HCT116 (cell line): Measurements from ENCODE around the gene SERGEF. TPM values are rescaled to one million over a fixed set of nuclear protein-coding genes. Genes with fewer than 3 reads are reported as not detected.

Experiments
- ATAC-seq: fragments of 200-7000 bp; cut with Tn5 transposase; 2 replicates; pipeline ENCODE4 v1.9.1; 2020; ENCODE audit warnings: mild to moderate bottlenecking, moderate library complexity
- BruUV-seq: library from RNA; stranded (reverse); fragments of 400-500 nt; replicated peaks from 2 replicates; lab custom pipeline; 2021; lab: Mats Ljungman, UMichigan
- CTCF ChIA-PET: fragments of 300-600 bp; sonication (Branson Sonifier 250); formaldehyde crosslinking; loops from one replicate; lab custom pipeline; 2021; ENCODE audit warnings: antibody characterized with exemption; lab: Charles Lee
- POLR2A ChIA-PET: fragments of 300-600, 350-600 bp; sonication (Branson Sonifier 250); formaldehyde crosslinking; loops from one replicate; lab custom pipeline; 2021; ENCODE audit warnings: antibody characterized with exemption; lab: Charles Lee
- RAD21 ChIA-PET, 2 experiments: fragments of 300-600 bp; sonication (Branson Sonifier 250); formaldehyde crosslinking; loops; one replicate each; lab custom pipeline; 2023; ENCODE audit warnings: low total read pairs in 2 of 2; ENCODE audit not compliant: uncharacterized antibody in 2 of 2, unreplicated experiment in 2 of 2, low non-redundant PET in 1 of 2; lab: Charles Lee
- DNase-seq: peaks from one replicate; pipeline ENCODE4 v3.0.0-alpha.2; 2010; ENCODE audit warnings: low read depth, low spot score
- H2AFZ ChIP-seq: fragments of 200-600 bp; shearing (Covaris generic), sonication (generic); 2 replicates; pipeline ENCODE4 v1.6.1; 2017; ENCODE audit warnings: low read depth, mixed run types, mixed read lengths, antibody characterized with exemption, low read length; ENCODE audit not compliant: poor library complexity, severe bottlenecking
- H3K27ac ChIP-seq: 2 replicates; pipeline ENCODE4 v1.5.1; 2012; ENCODE audit warnings: low read depth, low read length
- H3K27me3 ChIP-seq: fragments of 200-600 bp; sonication (generic); 2 replicates; pipeline ENCODE4 v1.6.1; 2016; ENCODE audit warnings: mixed run types, low read length, mixed read lengths; ENCODE audit not compliant: insufficient read depth
- H3K36me3 ChIP-seq, 2 experiments: fragments of 200-500 bp in 1 of 2; fragments of 200-600 bp in 1 of 2; sonication (Bioruptor generic) in 1 of 2; sonication (generic) in 1 of 2; 2 replicates each; pipeline versions ENCODE4 v1.5.1 to v1.6.1; 2014 to 2016; ENCODE audit warnings: low read length in 2 of 2, inconsistent platforms in 1 of 2, mixed read lengths in 1 of 2, mixed run types in 1 of 2; ENCODE audit not compliant: insufficient read depth in 2 of 2, control insufficient read depth in 1 of 2
- H3K4me1 ChIP-seq, 2 experiments: fragments of 200-600 bp in 1 of 2; sonication (generic) in 1 of 2; 2 replicates each; pipeline versions ENCODE4 v1.5.1 to v1.6.1; 2012 to 2017; ENCODE audit warnings: low read length in 2 of 2, inconsistent platforms in 1 of 2, mild to moderate bottlenecking in 1 of 2, mixed read lengths in 1 of 2, mixed run types in 1 of 2, moderate library complexity in 1 of 2; ENCODE audit not compliant: insufficient read depth in 2 of 2, control insufficient read depth in 1 of 2
- H3K4me2 ChIP-seq: fragments of 200-600 bp; sonication (generic); 2 replicates; pipeline ENCODE4 v1.6.1; 2017; ENCODE audit warnings: mixed run types, low read length, mixed read lengths
- H3K4me3 ChIP-seq, 2 experiments: fragments of 200-600 bp in 1 of 2; sonication (generic) in 1 of 2; replicated peaks in 1 of 2; 2 replicates each; pipeline ENCODE4 v1.5.1; 2011 to 2016; ENCODE audit warnings: low read length in 2 of 2, control low read depth in 1 of 2, low read depth in 1 of 2, mild to moderate bottlenecking in 1 of 2, mixed read lengths in 1 of 2, mixed run types in 1 of 2
- H3K79me2 ChIP-seq: fragments of 200-600 bp; sonication (generic); 2 replicates; pipeline ENCODE4 v1.6.1; 2017; ENCODE audit warnings: mild to moderate bottlenecking, mixed run types, low read length, moderate library complexity, mixed read lengths; ENCODE audit not compliant: insufficient read depth
- H3K9ac ChIP-seq: fragments of 200-600 bp; sonication (generic); 2 replicates; pipeline ENCODE4 v1.6.1; 2016; ENCODE audit warnings: low read length, mixed read lengths
- H3K9me2 ChIP-seq: fragments of 200-600 bp; sonication (generic), shearing (Covaris generic); 2 replicates; pipeline ENCODE4 v1.6.1; 2017; ENCODE audit warnings: mixed run types, mild to moderate bottlenecking, moderate library complexity; ENCODE audit not compliant: insufficient read depth
- H3K9me3 ChIP-seq, 2 experiments: fragments of 200-500 bp in 1 of 2; fragments of 200-600 bp in 1 of 2; sonication (Bioruptor generic) in 1 of 2; sonication (generic) in 1 of 2; 2 replicates each; pipeline ENCODE4 v1.6.1; 2014 to 2017; ENCODE audit warnings: low read length in 2 of 2, mixed read lengths in 2 of 2, inconsistent platforms in 1 of 2, low read depth in 1 of 2, mild to moderate bottlenecking in 1 of 2, mixed run types in 1 of 2, moderate library complexity in 1 of 2; ENCODE audit not compliant: control insufficient read depth in 1 of 2, insufficient read depth in 1 of 2
- H4K20me1 ChIP-seq: fragments of 200-600 bp; sonication (generic), shearing (Covaris generic); 2 replicates; pipeline ENCODE4 v1.6.1; 2017; ENCODE audit warnings: mixed run types, mild to moderate bottlenecking, moderate library complexity; ENCODE audit not compliant: insufficient read depth
- CBX3 ChIP-seq: IDR thresholded peaks from 2 replicates; pipeline ENCODE4 v1.6.1; 2012; ENCODE audit warnings: low read depth
- EGR1 ChIP-seq: IDR thresholded peaks from 2 replicates; pipeline ENCODE4 v1.6.1; 2012; ENCODE audit warnings: low read depth
- ELF1 ChIP-seq: IDR thresholded peaks from 2 replicates; pipeline ENCODE4 v1.6.1; 2012; ENCODE audit warnings: low read depth, borderline replicate concordance
- EZH2phosphoT487 ChIP-seq: fragments of 200-600 bp; IDR thresholded peaks from 2 replicates; pipeline ENCODE4 v1.6.1; 2018; ENCODE audit warnings: antibody characterized with exemption, borderline replicate concordance
- JUND ChIP-seq: IDR thresholded peaks from 2 replicates; pipeline ENCODE4 v1.6.1; 2012
- POLR2AphosphoS5 ChIP-seq: IDR thresholded peaks from 2 replicates; pipeline ENCODE4 v1.6.1; 2011; ENCODE audit warnings: mild to moderate bottlenecking, low read depth, low read length, moderate library complexity
- SRF ChIP-seq: IDR thresholded peaks from 2 replicates; pipeline ENCODE4 v1.6.1; 2012; ENCODE audit warnings: low read depth
- YY1 ChIP-seq: IDR thresholded peaks from 2 replicates; pipeline ENCODE4 v1.6.1; 2011; ENCODE audit warnings: low read length, low read depth, moderate library complexity, mild to moderate bottlenecking; ENCODE audit not compliant: insufficient replicate concordance; ENCODE audit errors: extremely low read depth
- intact Hi-C: fragments of 100-400 bp; cut with micrococcal nuclease; formaldehyde crosslinking; loops from 2 replicates; pipeline ENCODE4 v1.10.0; 2022
- total RNA-seq: library from RNA; stranded (reverse); gene quantifications from one replicate; pipeline ENCODE4 v1.2.1, GENCODE V29; 2021; ENCODE audit not compliant: unreplicated experiment
- TF ChIP-seq, protein P1 (sequence below): IDR thresholded peaks from 2 replicates; pipeline ENCODE4 v1.6.1; 2012; ENCODE audit warnings: low read depth

The SERGEF gene
- total RNA-seq, 1 experiment from 2014 or later = 32.8 TPM

- H3K27ac ChIP-seq = no peak overlapping the region
- DNase-seq (no peak), ATAC-seq (no peak)
- TF ChIP-seq, protein P1, sequence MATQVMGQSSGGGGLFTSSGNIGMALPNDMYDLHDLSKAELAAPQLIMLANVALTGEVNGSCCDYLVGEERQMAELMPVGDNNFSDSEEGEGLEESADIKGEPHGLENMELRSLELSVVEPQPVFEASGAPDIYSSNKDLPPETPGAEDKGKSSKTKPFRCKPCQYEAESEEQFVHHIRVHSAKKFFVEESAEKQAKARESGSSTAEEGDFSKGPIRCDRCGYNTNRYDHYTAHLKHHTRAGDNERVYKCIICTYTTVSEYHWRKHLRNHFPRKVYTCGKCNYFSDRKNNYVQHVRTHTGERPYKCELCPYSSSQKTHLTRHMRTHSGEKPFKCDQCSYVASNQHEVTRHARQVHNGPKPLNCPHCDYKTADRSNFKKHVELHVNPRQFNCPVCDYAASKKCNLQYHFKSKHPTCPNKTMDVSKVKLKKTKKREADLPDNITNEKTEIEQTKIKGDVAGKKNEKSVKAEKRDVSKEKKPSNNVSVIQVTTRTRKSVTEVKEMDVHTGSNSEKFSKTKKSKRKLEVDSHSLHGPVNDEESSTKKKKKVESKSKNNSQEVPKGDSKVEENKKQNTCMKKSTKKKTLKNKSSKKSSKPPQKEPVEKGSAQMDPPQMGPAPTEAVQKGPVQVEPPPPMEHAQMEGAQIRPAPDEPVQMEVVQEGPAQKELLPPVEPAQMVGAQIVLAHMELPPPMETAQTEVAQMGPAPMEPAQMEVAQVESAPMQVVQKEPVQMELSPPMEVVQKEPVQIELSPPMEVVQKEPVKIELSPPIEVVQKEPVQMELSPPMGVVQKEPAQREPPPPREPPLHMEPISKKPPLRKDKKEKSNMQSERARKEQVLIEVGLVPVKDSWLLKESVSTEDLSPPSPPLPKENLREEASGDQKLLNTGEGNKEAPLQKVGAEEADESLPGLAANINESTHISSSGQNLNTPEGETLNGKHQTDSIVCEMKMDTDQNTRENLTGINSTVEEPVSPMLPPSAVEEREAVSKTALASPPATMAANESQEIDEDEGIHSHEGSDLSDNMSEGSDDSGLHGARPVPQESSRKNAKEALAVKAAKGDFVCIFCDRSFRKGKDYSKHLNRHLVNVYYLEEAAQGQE = no peak
- no peak for TF ChIP-seq ELF1
- no peak for TF ChIP-seq POLR2AphosphoS5
- TF ChIP-seq YY1 = no peak
- no peak for TF ChIP-seq EGR1
- no peak for TF ChIP-seq EZH2phosphoT487
- TF ChIP-seq SRF = no peak
- TF ChIP-seq JUND = no peak
- no peak for TF ChIP-seq CBX3
- H3K79me2 ChIP-seq = no peaks in the 10 kb centered on the region
- BruUV-seq = no TSS peak
- H3K9me3 ChIP-seq = no peaks in the 10 kb centered on the region
- no peaks in the 10 kb centered on the region for H3K4me1 ChIP-seq
- H3K27me3 ChIP-seq = no peaks in the 10 kb centered on the region
- ChIA-PET POLR2A (interaction anchor here (0.6 kb wide), 1 partner anchor 503 kb away, joined by 3 read pairs; no protein-coding TSS in a partner anchor), CTCF (no interaction called here), RAD21 (interaction anchor here in 1 of 2 experiments (0.6 kb wide), 1 partner anchor 107 kb away, joined by 4 read pairs; no protein-coding TSS in a partner anchor)
- H4K20me1 ChIP-seq = no peaks in the 10 kb centered on the region
- no peaks in the 10 kb centered on the region for H3K36me3 ChIP-seq
- intact Hi-C loops = no loop called here
- no peak overlapping the region for H3K4me3 ChIP-seq
- H3K9me2 ChIP-seq = no peaks in the 10 kb centered on the region
- H2AFZ ChIP-seq = no peak overlapping the region
- no peak overlapping the region for H3K9ac ChIP-seq
- no peak overlapping the region for H3K4me2 ChIP-seq
These were observed 274.5 kb downstream of the SERGEF start for GRCh38 chr11:17738151-17738973.

Other genes starting within 250 kb of the SERGEF start
- gene TPH1, start 33.2 kb upstream of the SERGEF start, total RNA-seq = 0.42 TPM
- gene SAAL1, start 93.0 kb upstream of the SERGEF start, total RNA-seq = 41.2 TPM
- gene MRGPRX3, start 119.5 kb upstream of the SERGEF start, total RNA-seq = not detected
- not detected for gene MRGPRX4, start 159.8 kb upstream of the SERGEF start, total RNA-seq
- gene SAA4, start 223.8 kb upstream of the SERGEF start, total RNA-seq = not detected
- gene SAA2, start 235.6 kb upstream of the SERGEF start, total RNA-seq = 5.2 TPM